GM18909 (cell line): ENCODE data around the gene RAB4B.
"Not testable (repeated sequence)": the region's sequence is repeated elsewhere in the genome, so short reads cannot be mapped to it uniquely, and the experiment has no call there.

Experiments used
- ATAC-seq: cut with Tn5 transposase; IDR thresholded peaks from one replicate; pipeline ENCODE4 v1.9.1; 2021; ENCODE audit warnings: mild to moderate bottlenecking; ENCODE audit not compliant: unreplicated experiment, poor library complexity

RAB4B gene

DNA sequence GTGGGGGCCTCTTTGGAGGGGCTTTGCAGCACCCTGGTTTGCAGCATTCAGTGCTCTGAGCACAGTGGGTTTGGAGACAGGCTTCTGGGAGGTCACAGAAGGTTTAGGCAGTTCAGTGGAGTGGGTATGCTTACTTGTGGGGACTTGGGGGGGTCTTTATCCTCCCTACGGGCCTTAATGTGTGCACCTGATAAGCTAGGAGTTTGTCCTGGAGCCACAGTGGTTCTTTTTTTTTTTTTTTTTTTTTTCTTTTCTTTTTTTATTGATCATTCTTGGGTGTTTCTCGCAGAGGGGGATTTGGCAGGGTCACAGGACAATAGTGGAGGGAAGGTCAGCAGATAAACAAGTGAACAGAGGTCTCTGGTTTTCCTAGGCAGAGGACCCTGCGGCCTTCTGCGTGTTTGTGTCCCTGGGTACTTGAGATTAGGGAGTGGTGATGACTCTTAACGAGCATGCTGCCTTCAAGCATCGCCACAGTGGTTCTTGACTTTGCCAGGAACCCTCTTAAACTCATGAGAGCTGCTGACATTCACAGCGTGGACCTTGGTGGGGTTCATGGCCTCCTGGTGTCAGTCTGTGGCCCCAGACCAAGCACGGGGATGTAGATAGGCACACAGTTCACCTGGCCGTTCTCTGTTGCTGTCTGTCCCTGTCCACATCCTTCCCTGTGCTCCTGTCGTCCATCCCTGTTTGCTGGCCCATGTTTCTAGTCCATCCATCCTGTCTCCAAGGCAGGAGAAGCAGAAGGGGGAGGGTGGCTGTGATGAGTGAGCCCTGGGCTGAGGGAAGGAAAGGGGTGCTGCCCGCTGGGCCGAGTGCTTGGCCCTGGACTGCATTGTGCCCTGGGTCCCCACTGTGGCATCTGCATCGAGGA is 23.6 kb downstream of the RAB4B start:
- no peak for ATAC-seq

DNA sequence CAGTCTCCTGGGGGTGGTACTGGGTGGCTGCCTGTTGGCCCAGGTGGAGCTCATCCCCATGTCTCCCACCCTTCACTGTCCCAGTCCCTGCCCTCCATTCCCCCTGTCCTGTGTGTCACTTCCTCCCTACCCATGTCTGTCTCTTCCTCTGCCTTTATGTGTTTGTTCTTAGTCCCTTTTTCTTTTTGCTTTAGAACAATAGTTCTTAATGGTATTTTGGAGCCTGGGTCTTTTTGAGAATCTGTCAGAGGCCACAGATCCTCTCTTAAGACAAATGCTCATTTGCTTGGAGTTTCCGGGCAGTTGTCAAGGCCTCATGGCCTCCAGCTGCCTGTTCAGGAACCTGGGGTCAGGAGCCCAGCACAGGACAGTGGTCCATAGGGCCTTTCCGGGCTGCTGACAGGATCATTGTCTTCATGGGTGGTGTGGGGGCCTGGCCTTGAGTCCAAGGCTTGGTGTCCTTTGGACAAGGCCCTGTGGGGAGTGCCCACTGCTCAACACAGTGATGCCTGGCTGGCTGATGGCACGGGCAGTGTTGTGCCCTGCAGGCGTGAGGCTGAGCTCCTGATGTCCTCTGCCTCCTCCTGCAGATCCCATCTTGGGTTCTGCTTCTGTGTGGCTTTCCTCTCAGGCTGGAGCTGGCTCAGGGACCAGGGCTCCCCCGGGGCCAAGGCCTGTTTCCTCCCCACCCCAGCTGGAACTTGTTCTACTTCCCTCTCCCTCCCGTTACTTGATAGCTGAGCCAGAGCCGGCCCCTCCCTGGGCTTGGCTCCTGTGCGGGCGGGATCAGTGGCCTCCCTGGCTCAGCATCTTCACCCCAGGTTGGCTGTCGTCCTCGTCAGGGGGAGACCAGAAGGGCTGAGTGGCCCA is 24.5 kb downstream of the RAB4B start:
- no peak for ATAC-seq

DNA sequence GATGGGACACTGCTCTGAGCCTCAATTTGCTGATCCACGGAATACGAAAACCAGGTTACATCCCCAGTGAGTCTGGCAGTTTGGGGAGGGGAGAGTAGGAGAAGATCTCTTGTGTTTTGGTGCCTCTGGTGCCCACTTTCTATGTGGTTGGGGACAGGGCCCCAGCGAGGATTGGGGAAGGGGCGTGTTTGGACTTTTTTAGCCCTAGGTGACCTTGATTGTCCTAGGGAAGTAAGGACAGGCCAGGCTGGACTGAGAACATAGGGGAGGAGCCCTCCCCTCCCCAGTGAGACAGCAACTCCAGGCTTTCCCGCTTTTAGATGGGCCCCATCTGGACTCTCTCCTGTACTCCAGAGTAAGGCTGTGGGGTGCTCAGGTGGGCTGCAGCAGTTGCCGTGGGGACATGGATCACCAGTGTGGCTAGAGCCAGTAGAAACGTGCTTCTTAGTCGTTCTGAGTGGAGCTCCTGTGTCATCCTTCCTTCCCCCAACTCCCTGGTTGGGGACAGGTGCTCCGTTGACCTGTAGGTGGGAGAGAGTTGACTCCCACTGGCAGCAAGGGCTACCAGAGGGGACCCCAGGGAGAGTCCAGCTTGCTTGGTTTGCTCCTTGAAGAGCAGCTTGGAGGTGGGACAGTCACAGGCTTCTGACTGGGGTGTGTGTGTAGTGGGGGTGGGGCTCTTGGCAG is 25.3 kb downstream of the RAB4B start:
- no peak for ATAC-seq

DNA sequence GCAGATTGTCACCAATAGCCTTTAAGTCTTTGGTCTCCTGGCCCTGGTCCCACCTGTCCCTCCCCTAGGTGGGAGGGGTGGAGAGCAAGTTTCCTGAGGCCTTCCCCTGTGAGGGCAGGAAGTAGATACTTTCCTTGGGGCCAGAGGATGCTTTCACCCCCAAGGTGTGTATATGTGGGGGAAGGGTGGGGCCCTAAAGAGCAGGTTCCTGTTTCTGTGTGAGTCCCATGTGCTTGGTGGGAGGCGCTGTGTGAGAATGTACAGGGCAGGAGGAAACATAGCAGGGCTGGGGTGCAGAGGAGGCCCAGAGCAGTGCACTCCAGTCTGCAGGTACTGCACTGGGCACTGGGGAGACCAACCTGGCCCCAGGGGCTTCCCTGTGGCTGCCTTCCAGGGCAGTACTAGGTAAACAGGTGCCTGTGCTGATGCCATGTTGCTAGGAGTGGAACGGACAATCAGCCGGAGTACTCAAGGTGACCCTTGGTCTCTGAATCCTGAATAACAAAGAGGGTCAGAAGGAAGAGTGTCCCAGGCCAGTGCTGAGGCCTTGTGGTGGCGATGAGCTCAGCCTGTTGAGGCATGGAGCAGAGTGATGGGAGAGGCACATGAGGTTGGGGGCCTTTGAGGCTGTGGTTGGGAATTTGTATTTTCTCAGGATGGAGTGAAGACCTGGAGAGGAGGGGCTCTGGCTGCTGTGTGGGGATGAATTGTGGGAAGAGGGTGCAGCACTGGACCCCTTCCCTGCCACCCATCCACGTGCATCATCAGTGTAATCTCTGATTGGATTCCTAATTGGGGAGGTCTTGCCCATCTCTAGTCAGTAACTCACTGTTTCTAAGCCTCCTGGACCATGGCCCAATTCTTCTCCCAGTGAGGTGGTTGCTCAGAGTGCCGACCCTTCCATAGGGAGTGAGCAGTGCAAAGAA is 26.1 kb downstream of the RAB4B start:
- no peak for ATAC-seq

DNA sequence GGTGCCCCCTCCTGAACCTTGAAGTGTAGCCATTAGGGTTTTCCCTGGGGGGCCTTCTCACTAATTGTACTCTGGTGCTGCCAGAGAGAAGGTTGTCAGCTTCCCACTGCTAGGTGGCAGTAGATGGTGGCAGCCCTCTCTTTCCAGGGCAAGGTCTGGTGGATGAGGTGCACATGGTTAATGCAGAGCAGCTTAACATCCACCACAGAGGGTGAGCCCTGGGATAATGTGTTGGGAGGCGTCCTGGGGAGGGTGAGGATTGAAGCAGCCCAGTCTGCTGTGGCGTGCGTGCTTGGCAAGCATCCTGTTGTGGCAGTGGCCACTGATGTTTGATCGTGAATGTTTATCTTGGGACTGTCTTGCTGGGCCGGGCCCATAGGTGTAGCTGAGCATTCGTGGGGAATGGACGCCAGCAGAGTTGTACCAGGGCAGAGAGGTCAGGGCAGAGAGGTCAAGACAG is 26.8 kb downstream of the RAB4B start:
- ATAC-seq: no peak

DNA sequence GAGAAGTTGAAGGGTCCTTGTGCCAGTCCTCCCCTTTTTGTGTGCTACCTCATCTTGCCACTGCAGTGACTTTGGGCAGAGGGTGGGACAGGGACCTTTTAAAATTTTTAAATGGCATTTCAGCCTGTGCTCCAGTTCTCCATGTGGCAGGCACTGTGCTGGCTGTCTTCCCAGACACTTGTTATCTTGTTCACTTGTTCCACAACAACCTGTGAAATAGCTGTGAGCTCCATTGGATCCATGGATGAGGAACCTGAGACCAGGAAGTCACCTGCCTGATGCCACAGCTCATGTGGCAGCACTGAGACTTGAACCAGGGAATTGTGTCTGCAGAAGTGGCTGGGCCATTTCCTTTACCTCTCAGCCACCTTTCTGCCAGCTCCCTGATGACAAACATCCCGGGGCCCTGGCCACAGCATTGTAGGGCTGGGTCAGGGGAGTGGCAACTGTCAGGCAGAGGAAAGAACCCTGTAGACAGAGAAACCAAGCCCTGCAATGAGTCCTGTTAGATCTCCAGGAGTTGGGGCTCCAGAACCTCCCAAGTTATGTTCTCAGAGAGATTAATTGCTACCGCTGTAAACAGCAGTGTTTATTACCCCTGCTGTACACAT is 27.3 kb downstream of the RAB4B start:
- no peak for ATAC-seq

DNA sequence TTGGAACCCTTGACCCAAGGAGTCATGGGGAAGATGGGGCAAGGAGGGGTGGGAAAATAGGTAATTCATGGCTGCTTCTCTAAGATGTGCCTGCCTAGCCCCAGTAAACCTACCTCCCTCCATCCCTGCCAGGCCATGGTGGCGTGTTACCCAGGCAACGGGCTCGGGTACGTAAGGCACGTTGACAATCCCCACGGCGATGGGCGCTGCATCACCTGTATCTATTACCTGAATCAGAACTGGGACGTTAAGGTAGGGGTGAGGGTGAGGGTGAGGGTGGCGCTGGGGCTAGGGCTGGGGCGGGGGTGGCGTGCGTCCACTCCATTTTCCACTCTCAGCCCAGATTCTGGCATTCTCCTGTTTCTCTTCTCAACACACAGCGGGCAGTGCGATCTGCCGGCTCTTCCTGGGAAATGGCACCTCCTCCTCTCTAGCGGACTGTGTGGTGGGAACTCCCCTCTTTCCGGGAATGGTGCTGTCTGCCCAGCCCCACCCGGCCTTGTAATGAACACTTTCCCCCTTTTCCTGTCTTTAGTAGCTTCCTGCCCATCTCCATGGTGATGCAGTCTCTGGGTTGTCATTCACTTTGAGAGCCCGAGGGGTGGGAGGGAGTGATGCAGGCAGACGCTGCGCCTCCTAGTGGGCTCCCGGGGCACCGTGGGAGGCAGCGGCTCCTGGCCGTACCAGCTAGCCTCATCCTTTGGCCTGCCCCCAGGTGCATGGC is 28.5 kb downstream of the RAB4B start:
- no peak for ATAC-seq

DNA sequence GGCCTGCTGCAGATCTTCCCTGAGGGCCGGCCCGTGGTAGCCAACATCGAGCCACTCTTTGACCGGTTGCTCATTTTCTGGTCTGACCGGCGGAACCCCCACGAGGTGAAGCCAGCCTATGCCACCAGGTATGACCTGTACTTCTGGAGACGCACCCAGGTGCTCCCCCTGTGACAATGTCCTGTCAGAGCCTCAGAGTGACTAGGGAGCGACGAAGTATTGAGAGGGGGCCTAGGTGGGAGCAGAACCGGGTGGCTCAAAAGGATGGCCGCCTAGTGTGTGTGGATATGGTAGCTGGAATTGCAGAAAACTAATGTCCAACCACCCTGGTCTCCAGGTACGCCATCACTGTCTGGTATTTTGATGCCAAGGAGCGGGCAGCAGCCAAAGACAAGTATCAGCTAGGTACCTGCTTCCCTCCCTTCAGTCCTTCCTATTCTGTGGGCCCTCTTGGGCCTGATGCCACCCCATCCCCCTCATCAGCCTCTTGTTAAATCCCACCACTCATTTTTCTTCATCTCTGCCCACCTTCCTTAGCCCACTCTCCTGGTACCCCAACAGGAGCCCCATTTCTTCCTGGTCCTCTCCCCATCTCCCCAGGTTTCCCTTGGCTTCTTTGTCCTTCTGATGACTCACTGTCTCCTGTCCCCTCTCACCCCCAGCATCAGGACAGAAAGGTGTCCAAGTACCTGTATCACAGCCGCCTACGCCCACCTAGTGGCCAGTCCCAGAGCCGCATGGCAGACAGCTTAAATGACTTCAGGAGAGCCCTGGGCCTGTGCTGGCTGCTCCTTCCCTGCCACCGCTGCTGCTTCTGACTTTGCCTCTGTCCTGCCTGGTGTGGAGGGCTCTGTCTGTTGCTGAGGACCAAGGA is 29.3 kb downstream of the RAB4B start:
- no peak for ATAC-seq

DNA sequence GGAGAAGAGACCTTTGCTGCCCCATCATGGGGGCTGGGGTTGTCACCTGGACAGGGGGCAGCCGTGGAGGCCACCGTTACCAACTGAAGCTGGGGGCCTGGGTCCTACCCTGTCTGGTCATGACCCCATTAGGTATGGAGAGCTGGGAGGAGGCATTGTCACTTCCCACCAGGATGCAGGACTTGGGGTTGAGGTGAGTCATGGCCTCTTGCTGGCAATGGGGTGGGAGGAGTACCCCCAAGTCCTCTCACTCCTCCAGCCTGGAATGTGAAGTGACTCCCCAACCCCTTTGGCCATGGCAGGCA is 29.9 kb downstream of the RAB4B start:
- ATAC-seq: no peak

DNA sequence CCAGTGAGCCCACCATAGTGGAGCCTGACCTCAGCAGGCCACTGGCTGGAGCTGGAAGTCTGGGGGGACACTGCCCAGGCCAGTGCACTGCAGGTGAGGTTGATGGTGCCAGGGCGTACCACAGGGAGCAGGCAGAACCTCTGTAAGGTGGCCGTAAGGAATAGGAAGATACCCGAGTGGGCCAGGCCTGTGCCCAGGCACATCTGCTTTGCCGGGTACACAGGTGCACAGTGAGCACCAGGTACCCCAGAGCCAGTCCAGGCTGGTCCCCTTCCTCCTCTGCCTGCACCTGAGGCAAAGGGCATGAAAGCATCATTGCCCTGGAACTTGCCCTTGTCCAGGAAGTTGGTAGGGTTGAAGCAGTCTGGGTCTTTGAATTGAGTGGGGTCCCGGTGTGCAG is 30.4 kb downstream of the RAB4B start:
- no peak for ATAC-seq

DNA sequence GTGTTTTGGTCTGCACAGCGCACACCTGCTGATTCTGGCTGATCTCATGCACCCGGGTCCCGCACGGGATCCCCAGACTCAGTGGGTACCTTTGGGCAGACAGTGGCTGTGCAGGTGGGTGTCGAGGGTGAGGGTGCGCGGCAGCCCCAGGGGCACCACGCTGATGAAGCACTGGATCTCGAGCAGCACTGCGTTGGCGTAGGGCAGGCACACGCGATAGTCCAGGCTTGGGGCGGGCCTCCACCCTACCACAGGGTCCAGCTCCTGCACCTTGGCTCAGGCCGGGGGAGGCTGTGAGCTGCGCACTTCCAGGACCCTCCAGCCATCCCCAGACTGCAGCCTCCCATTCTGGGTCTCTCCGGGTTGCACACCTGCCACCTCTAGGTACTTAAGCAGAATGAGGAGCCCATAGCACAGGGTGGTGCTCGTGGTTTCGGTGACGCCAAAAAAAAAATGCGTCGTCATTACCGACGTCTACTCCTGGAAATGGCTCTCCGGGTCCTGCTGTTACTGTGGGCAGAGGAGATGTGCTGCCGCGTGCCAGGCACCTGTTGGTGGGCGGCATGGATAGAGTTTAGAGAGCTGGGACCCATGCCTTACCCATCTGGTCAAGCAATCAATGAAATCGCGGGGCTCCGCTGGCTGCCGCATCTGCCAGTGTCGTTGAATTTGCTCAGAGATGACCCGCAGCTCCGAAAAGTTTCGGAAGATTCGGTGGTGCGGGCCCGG is 31.5 kb downstream of the RAB4B start:
- ATAC-seq: no peak

DNA sequence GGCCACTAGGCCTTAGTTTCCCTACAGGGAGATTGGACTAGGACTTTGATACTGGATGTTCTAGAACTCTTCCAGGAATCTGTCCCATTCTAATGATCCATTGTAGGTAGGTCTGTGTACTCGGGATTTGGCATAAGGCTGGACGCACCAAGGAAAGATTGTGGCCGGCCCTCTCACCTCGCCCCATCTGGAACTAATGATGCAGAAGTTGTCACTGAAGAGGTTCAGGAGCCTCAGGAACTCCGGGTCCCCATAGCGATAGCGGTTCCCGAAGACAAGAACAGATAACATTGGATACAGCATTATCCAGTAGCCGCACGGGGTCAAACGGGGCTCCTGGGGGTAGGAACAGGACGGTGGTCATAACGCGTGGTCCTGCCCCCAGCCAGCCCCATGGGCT is 32.1 kb downstream of the RAB4B start:
- no peak for ATAC-seq

DNA sequence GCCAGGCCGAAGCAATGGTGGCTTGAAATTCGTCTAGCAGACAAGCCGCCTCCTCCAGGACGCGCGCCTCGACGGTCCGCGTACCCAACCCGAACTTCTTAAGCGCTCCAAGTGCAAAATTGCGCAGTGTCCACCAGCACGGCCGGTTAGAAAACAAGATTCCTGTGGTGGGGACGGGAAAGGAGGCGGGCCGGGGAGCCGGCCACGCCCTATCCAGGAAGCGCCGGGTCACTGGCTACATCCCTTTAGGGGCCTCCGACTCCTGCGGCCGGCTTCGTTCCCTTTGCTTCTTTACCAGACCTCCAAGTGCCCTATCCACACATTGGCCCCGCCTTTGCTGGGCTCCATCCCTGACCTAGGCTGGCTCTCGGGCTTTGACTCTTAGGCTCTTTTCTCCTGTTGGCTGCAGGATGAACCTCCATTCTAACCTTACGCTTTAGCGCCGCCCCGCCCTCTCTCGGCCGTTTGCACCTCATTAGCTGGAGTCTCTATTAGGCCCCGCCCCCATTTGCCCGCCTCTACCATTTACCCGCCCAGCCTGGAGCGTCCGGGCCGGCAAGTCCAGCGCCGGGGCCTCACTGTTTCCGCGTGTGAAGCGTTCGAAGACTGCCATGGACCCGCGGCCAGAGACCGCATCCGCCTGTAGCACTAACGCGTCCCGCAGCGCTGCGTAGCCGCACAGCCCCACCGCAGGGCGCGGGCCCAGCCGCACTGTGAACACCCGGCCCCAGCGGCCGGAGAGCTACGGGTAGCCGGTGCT is 32.8 kb downstream of the RAB4B start:
- ATAC-seq: peak; percentile 70

DNA sequence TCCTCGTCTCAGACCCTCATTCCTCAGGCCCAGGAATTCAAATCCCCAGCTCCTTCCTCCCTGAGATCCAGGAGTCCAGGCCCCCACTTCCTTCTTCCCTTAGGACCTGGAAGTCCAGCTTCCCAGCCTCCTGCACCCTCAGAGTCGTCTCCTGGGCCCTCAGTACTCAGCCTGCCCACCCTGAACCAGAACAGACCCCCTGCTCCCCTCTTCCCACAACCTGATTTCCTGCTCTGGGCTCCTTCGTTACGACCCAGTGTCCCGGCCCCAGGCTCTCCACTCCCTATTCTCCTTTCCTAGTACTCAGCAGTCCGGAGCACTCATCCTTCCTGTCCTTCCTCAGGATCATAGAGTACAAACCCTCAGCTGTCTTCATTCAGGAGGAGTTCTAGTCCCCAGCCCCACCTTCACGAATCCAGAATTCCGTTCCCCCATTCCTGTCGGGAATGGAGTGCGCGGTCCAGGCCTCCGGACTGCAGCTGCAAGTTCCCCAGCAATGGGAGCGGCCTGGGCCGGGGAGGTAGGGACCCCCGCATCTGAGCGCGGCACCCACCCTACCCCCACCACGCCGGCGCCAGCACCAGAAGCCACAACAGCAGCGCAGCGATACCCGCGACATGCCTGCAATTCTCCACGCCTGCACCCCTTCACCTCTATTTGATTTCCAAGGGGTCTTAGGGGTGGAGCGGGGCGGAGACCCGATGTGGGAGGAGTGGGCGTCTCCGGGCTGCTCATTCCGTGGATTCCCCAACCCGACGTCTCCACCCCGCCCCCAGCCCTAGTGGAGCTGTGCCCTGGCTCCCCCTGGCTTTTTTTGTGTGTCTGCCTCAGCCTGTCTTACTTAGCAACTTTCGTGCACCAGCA is 33.7 kb downstream of the RAB4B start:
- no peak for ATAC-seq

DNA sequence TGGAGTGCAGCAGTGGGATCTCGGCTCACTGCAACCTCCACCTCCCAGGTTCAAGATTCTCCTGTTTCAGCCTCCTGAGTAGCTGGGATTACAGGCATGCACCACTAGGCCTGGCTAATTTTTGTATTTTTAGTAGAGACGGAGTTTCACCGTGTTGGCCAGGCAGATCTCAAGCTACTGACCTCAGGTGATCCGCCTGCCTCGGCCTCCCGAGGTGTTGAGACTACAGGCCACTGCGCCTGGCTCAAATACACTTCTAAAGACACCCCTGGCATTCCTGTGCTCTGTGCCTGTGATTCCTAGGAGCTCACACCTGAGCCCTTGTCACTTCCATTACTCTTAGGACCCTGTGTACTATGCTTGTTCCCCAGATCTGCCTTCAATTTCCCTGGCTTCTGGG is 34.5 kb downstream of the RAB4B start:
- not testable (repeated sequence) for ATAC-seq

DNA sequence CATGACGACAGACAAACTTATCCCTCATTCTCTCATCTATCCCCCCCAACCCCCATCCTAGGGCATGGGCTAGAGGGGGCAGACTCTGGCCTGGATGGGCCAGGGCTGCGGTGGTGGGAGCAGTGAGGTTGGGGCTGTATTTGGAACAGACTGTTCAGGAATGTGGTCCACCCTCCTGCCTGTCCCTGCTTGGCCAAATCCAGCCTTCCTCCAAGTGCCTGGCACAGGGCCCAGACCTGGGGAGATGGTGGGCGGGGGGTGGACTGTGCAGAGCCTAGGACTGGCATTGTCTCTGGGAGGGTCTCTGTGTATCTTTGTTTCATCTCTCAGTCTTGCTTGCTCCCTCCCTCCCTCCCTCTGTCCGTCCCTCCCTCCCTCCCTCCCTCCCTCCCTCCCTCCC is 35.1 kb downstream of the RAB4B start:
- ATAC-seq: no peak
